H54 (cell line): Measurements from ENCODE around the gene ITGBL1.

Experiments
- DNase-seq: peaks from one replicate; pipeline ENCODE4 v3.0.0; 2011; ENCODE audit warnings: low spot score, mixed read lengths; ENCODE audit not compliant: insufficient read length
- FAIRE-seq: peaks from 3 replicates; lab custom pipeline; 2011; peaks lifted over from hg19 to GRCh38; lab: Jason Lieb, UNC
- POLR2A ChIP-seq: IDR thresholded peaks from 2 replicates; pipeline ENCODE4 v1.6.1; 2011; ENCODE audit warnings: low read depth, mild to moderate bottlenecking, low read length

The ITGBL1 gene

GRCh38 chr13:101474419-101474957 lies 22.0 kb downstream of the ITGBL1 start:
- no peak for TF ChIP-seq POLR2A
- DNase-seq (no peak), FAIRE-seq (no peak)

GRCh38 chr13:101475536-101475935 lies 23.1 kb downstream of the ITGBL1 start:
- no peak for TF ChIP-seq POLR2A
- FAIRE-seq (no peak), DNase-seq (no peak)

- no peak for TF ChIP-seq POLR2A
- FAIRE-seq: peak; percentile 78
- DNase-seq: no peak
Observed at GRCh38 chr13:101481421-101481820, 28.9 kb downstream of the ITGBL1 start.

- DNase-seq: no peak
- TF ChIP-seq POLR2A: no peak
- no peak for FAIRE-seq
Observed at GRCh38 chr13:101486708-101487437, 34.4 kb downstream of the ITGBL1 start.

GRCh38 chr13:101487438-101487830 lies 35.0 kb downstream of the ITGBL1 start:
- FAIRE-seq (no peak), DNase-seq (no peak)
- TF ChIP-seq POLR2A: no peak

GRCh38 chr13:101488734-101489133 lies 36.3 kb downstream of the ITGBL1 start:
- no peak for TF ChIP-seq POLR2A
- DNase-seq (no peak), FAIRE-seq (no peak)

- TF ChIP-seq POLR2A: no peak
- FAIRE-seq (peak; percentile 100), DNase-seq (peak; percentile 38)
Observed at GRCh38 chr13:101489643-101490405, 37.3 kb downstream of the ITGBL1 start.

GRCh38 chr13:101490406-101491015 lies 38.0 kb downstream of the ITGBL1 start:
- no peak for TF ChIP-seq POLR2A
- FAIRE-seq: no peak
- no peak for DNase-seq

GRCh38 chr13:101492251-101492910 lies 39.9 kb downstream of the ITGBL1 start:
- no peak for DNase-seq
- no peak for TF ChIP-seq POLR2A
- FAIRE-seq: peak; percentile 97

- FAIRE-seq: no peak
- TF ChIP-seq POLR2A: no peak
- no peak for DNase-seq
Observed at GRCh38 chr13:101493541-101493940, 41.1 kb downstream of the ITGBL1 start.

GRCh38 chr13:101499406-101499805 lies 46.9 kb downstream of the ITGBL1 start:
- TF ChIP-seq POLR2A: no peak
- DNase-seq (no peak), FAIRE-seq (peak; percentile 98)

- TF ChIP-seq POLR2A: no peak
- DNase-seq: no peak
- FAIRE-seq: peak; percentile 96
Observed at GRCh38 chr13:101502618-101503017, 50.1 kb downstream of the ITGBL1 start.

GRCh38 chr13:101511161-101511560 lies 58.7 kb downstream of the ITGBL1 start:
- no peak for DNase-seq
- FAIRE-seq: no peak
- TF ChIP-seq POLR2A: no peak
